Measurements from ENCODE around the gene CHRNA5. TPM values are rescaled to one million over a fixed set of nuclear protein-coding genes. Genes with fewer than 3 reads are reported as not detected.

CHRNA5 gene
- total and polyA plus RNA-seq, 2 donors from 2014 or later: 0.41 to 0.76 TPM

- no peak overlapping the region for H3K4me3 ChIP-seq (ENCODE audit: low read length in 3 of 3)
- no peak for TF ChIP-seq CTCF (IDR thresholded peaks at IDR 0.05; ENCODE audit: borderline replicate concordance, extremely low read depth, insufficient read depth)
- H3K36me3 ChIP-seq (ENCODE audit: control insufficient read depth in 2 of 3, insufficient read depth in 3 of 3, low read length in 3 of 3): no peaks in the 10 kb centered on the region
- no peaks in the 10 kb centered on the region for H3K27me3 ChIP-seq (ENCODE audit: control insufficient read depth, insufficient read depth, low read length)
- DNase-seq: no peak
- H3K9ac ChIP-seq (ENCODE audit: low read length in 3 of 3): no peak overlapping the region
- H3K9me3 ChIP-seq (ENCODE audit: control insufficient read depth in 2 of 3, insufficient read depth in 1 of 3, low read length in 3 of 3): peaks cover 0 to 7% (median 0%) of the 10 kb centered on the region in 3 donors
- H3K4me1 ChIP-seq (ENCODE audit: control insufficient read depth in 2 of 3, insufficient read depth in 2 of 3, low read depth in 1 of 3, low read length in 3 of 3): no peaks in the 10 kb centered on the region
- FAIRE-seq: no peak
- H3K27ac ChIP-seq (ENCODE audit: low read depth in 2 of 2, low read length in 2 of 2): no peak overlapping the region
- intact Hi-C loops (cut with DNase I): no loop called here
Observed at GRCh38 chr15:78630886-78631633, 65.7 kb downstream of the CHRNA5 start.

GRCh38 chr15:78633348-78633747 lies 68.0 kb downstream of the CHRNA5 start:
- DNase-seq (no peak), FAIRE-seq (no peak)
- no peak overlapping the region for H3K9ac ChIP-seq (ENCODE audit: low read length in 3 of 3)
- no peak overlapping the region for H3K4me3 ChIP-seq (ENCODE audit: low read length in 3 of 3)
- H3K9me3 ChIP-seq (ENCODE audit: control insufficient read depth in 2 of 3, insufficient read depth in 1 of 3, low read length in 3 of 3): peaks cover 0 to 7% (median 0%) of the 10 kb centered on the region in 3 donors
- intact Hi-C loops (cut with DNase I): no loop called here
- no peaks in the 10 kb centered on the region for H3K36me3 ChIP-seq (ENCODE audit: control insufficient read depth in 2 of 3, insufficient read depth in 3 of 3, low read length in 3 of 3)
- TF ChIP-seq CTCF (IDR thresholded peaks at IDR 0.05; ENCODE audit: borderline replicate concordance, extremely low read depth, insufficient read depth): no peak
- H3K27me3 ChIP-seq (ENCODE audit: control insufficient read depth, insufficient read depth, low read length): no peaks in the 10 kb centered on the region
- no peaks in the 10 kb centered on the region for H3K4me1 ChIP-seq (ENCODE audit: control insufficient read depth in 2 of 3, insufficient read depth in 2 of 3, low read depth in 1 of 3, low read length in 3 of 3)
- H3K27ac ChIP-seq (ENCODE audit: low read depth in 2 of 2, low read length in 2 of 2): no peak overlapping the region

- TF ChIP-seq CTCF (IDR thresholded peaks at IDR 0.05; ENCODE audit: borderline replicate concordance, extremely low read depth, insufficient read depth): no peak
- H3K36me3 ChIP-seq (ENCODE audit: control insufficient read depth in 2 of 3, insufficient read depth in 3 of 3, low read length in 3 of 3): no peaks in the 10 kb centered on the region
- intact Hi-C loops (cut with DNase I): no loop called here
- H3K4me3 ChIP-seq (ENCODE audit: low read length in 3 of 3): no peak overlapping the region
- FAIRE-seq: no peak
- peak in 1 of 5 donors; percentile 19 for DNase-seq
- H3K27ac ChIP-seq (ENCODE audit: low read depth in 2 of 2, low read length in 2 of 2): no peak overlapping the region
- no peaks in the 10 kb centered on the region for H3K27me3 ChIP-seq (ENCODE audit: control insufficient read depth, insufficient read depth, low read length)
- H3K4me1 ChIP-seq (ENCODE audit: control insufficient read depth in 2 of 3, insufficient read depth in 2 of 3, low read depth in 1 of 3, low read length in 3 of 3): no peaks in the 10 kb centered on the region
- H3K9me3 ChIP-seq (ENCODE audit: control insufficient read depth in 2 of 3, insufficient read depth in 1 of 3, low read length in 3 of 3): peaks cover 0 to 7% (median 0%) of the 10 kb centered on the region in 3 donors
- H3K9ac ChIP-seq (ENCODE audit: low read length in 3 of 3): no peak overlapping the region
Observed at GRCh38 chr15:78634210-78635145, 69.2 kb downstream of the CHRNA5 start.
